Omental fat pad (tissue), 4 donors: ENCODE results near the gene CREG2. TPM values are rescaled to one million over a fixed set of nuclear protein-coding genes. Genes with fewer than 3 reads are reported as not detected.

ENCODE experiments used
- ATAC-seq: fragments of 150-250 bp; one replicate; pipeline ENCODE4 v1.9.1; 2016; ENCODE audit warnings: mild to moderate bottlenecking, moderate library complexity; ENCODE audit not compliant: low FRiP score
- DNase-seq: peaks from one replicate; pipeline ENCODE4 v3.0.0-alpha.2; 2019; ENCODE audit warnings: low spot score
- CTCF ChIP-seq, 3 donors: fragments of 450-650 bp; IDR thresholded peaks; one replicate each; pipeline ENCODE4 v1.5.1; 2016 to 2017; ENCODE audit warnings: antibody characterized with exemption in 3 of 3, mild to moderate bottlenecking in 3 of 3, moderate library complexity in 2 of 3
- total RNA-seq, 4 donors: library from RNA; depleted of rRNA; stranded (reverse); fragments of >200 nt; gene quantifications; one replicate each; pipeline ENCODE4 v1.1.0, GENCODE V29; 2016

CREG2 gene
- total RNA-seq, 4 donors from 2014 or later = 0.09 TPM; not detected in 3

DNA sequence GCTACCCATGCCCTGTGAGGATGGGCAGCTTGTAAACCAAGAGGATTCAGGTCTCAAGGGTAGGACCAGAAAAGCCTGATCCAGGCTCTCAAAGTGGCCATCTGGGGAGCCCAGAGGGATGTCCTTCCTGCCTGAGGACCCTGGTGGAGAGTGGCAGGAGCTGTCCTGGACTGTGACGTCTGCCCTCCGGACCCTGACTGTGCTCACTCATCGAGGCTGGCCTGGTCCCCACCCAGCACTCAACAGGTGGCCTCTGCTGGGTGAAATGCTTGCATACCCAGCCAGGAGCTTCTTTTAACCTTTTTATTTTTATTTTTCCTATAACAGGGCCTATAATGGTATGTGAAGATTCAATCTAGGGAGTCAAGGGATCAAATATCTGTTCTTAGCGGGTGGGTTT, 24.5 kb downstream of the CREG2 start:
- ATAC-seq (no peak), DNase-seq (no peak)
- no peak for TF ChIP-seq CTCF (IDR thresholded peaks at IDR 0.05)

- DNase-seq = no peak
- ATAC-seq = no peak
- TF ChIP-seq CTCF (IDR thresholded peaks at IDR 0.05) = no peak
Observed at GRCh38 chr2:101362316-101362715, 25.0 kb downstream of the CREG2 start.

- no peak for TF ChIP-seq CTCF (IDR thresholded peaks at IDR 0.05)
- DNase-seq (no peak), ATAC-seq (no peak)
Observed at GRCh38 chr2:101361522-101361921, 25.8 kb downstream of the CREG2 start.

DNA sequence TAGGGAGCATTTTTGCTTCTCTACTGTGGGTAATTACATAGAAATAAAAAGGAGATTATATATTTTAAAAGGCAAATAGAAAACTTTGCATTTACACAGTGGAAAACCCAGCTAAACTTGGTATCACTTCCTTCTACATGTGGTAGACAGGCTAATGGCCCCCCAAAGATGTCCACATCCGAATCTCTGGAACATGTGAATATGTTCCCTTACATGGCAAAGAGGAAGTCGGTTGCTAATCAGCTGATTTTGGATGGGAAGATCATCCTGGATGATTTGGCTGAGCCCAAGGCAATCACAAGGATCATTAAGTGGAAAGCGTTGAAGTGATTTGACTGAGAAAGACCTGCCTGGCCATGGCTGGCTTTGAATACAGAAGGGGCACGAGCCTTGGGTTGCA, 26.2 kb downstream of the CREG2 start:
- TF ChIP-seq CTCF (IDR thresholded peaks at IDR 0.05) = no peak
- DNase-seq (no peak), ATAC-seq (no peak)

GRCh38 chr2:101360232-101360631, 27.1 kb downstream of the CREG2 start:
- DNase-seq = no peak
- peak; percentile 91 for ATAC-seq

DNA sequence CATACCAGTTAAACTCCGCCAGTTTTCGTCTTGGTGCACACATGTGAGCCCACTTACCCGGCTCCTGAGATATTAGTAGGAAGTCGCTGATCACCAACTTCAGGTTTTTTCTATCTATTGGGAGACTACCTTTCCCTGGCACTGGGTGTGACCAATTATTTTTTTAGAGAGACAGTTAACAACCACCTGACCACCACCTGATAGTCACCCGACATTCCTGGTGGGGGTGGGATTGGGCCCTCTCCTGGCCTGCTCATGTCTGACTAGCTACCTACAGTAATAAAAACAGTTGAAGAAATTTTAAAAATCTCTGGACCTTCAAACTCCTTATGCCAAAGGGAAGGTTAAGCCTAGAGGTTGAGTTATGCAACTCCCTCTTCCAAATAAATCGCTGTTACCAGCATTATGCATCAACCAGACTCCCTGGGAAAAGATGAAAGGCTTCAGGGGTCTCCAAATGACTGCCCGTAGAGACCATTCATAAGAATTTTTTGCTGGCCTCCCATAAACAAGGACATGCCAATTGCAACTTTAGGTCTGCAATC, 27.8 kb downstream of the CREG2 start:
- ATAC-seq (no peak), DNase-seq (no peak)
- no peak for TF ChIP-seq CTCF (IDR thresholded peaks at IDR 0.05)

More at GRCh38 chr2:101360232-101360631, 27.1 kb downstream of the CREG2 start:
- TF ChIP-seq CTCF (IDR thresholded peaks at IDR 0.05) = no peak

DNA sequence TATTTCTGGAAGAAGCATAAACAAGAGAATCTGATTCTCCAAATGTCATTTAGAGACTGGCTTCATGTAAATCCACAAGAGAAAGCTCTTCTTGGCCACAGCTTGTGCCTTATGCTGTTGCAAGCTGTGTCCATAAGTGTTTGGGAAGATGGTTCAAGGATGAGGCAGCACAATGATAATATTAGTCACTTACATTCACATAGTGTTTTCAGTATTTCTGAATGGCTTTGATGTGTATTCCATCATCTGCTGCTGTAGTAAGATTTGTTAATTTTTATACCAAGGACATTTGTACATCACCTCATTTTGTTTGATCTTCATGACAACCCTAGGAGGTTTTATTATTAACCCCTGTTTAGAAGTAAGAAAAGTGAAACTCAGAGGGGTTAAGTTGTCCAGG, 29.9 kb downstream of the CREG2 start:
- no peak for DNase-seq
- TF ChIP-seq CTCF (IDR thresholded peaks at IDR 0.05) = no peak
- ATAC-seq = no peak
